Transverse colon (tissue), 4 donors: ENCODE measurements around the gene AGBL4. TPM values are rescaled to one million over a fixed set of nuclear protein-coding genes. Genes with fewer than 3 reads are reported as not detected.
"Not testable (repeated sequence)": the region's sequence is repeated elsewhere in the genome, so short reads cannot be mapped to it uniquely, and the experiment has no call there.

Experiments used
- DNase-seq: peaks from one replicate; pipeline ENCODE4 v3.0.0-alpha.2; 2019
- H3K27ac ChIP-seq, 4 donors: fragments of 200-600 bp; sonication (generic); 2 replicates each; pipeline ENCODE4 v1.5.1; 2016 to 2018; ENCODE audit warnings: inconsistent platforms in 4 of 4
- H3K27me3 ChIP-seq: fragments of 200-600 bp; sonication (generic); 2 replicates; pipeline ENCODE4 v1.5.1; 2017; ENCODE audit warnings: inconsistent platforms
- H3K36me3 ChIP-seq, 4 donors: fragments of 200-600 bp; sonication (generic); 2 replicates each; pipeline ENCODE4 v1.5.1; 2017 to 2019; ENCODE audit warnings: inconsistent platforms in 4 of 4
- H3K4me1 ChIP-seq, 4 donors: fragments of 200-600 bp; sonication (generic); 2 replicates each; pipeline ENCODE4 v1.5.1; 2017 to 2020; ENCODE audit warnings: inconsistent platforms in 4 of 4
- H3K4me3 ChIP-seq, 4 donors: fragments of 200-600 bp; sonication (generic); 1 replicate in 1 of 4; 2 replicates in 3 of 4; pipeline versions ENCODE4 v1.5.1 to v1.6.1; 2017 to 2019; ENCODE audit warnings: inconsistent platforms in 4 of 4
- H3K9me3 ChIP-seq, 2 donors: fragments of 200-600 bp; sonication (generic); 2 replicates each; pipeline ENCODE4 v1.5.1; 2017 to 2019; ENCODE audit warnings: inconsistent platforms in 2 of 2
- CTCF ChIP-seq, 5 experiments: fragments of 200-600 bp in 3 of 5; fragments of 450-650 bp in 2 of 5; sonication (generic) in 3 of 5; IDR thresholded peaks; 1 replicate in 2 of 5; 2 replicates in 3 of 5; pipeline ENCODE4 v1.5.1; 2016 to 2017; ENCODE audit warnings: antibody characterized with exemption in 5 of 5, inconsistent platforms in 3 of 5, mild to moderate bottlenecking in 2 of 5, moderate library complexity in 1 of 5
- EP300 ChIP-seq: sonication (generic); formaldehyde crosslinking; IDR thresholded peaks from one replicate; pipeline ENCODE4 v1.6.1; 2017; ENCODE audit warnings: antibody characterized with exemption, low read depth
- POLR2A ChIP-seq: fragments of 450-650 bp; IDR thresholded peaks from one replicate; pipeline ENCODE4 v1.6.1; 2016; ENCODE audit warnings: antibody characterized with exemption, mild to moderate bottlenecking, moderate library complexity
- POLR2AphosphoS5 ChIP-seq, 3 donors: sonication (generic); formaldehyde crosslinking; IDR thresholded peaks; one replicate each; pipeline ENCODE4 v1.6.1; 2016; ENCODE audit warnings: antibody characterized with exemption in 3 of 3
- WGBS, 2 donors: methylation state at CpG; one replicate each; pipeline ENCODE4 v1.1.5; 2018; ENCODE audit warnings: low coverage in 1 of 2; 5-methylcytosine and 5-hydroxymethylcytosine counted together
- in situ Hi-C, 4 donors: fragments of 200-750 bp; cut with MboI; loops; one replicate each; pipeline versions ENCODE4 v1.15.0 to v1.15.1; 2017; ENCODE audit warnings: low sequenced_read_pairs in 3 of 4, low pct_ligation_motif_present in 1 of 4, low pct_unique_long_range_greater_than_20kb in 1 of 4
- intact Hi-C: fragments of 100-400 bp; cut with DNase I; formaldehyde crosslinking; loops from one replicate; pipeline ENCODE4 v1.15.1; 2023; ENCODE audit warnings: low total_unique reads
- total RNA-seq, 4 donors: library from RNA; depleted of rRNA; stranded (reverse); fragments of >200 nt; gene quantifications; one replicate each; pipeline ENCODE4 v1.1.0, GENCODE V29; 2016

Gene AGBL4
- total RNA-seq, 4 donors from 2014 or later: 0.82 TPM; not detected in 3

GRCh38 chr1:48526008-48526710, 1497.6 kb downstream of the AGBL4 start:
- Histone ChIP-seq H3K27me3 (no peaks in the 10 kb centered on the region), H3K36me3 (no peaks in the 10 kb centered on the region), H3K9me3 (no peaks in the 10 kb centered on the region), H3K27ac (peak overlapping the region in 1 of 4 donors; percentile 34), H3K4me1 (peaks cover 0 to 19% (median 5%) of the 10 kb centered on the region in 4 donors), H3K4me3 (no peak overlapping the region)
- in situ Hi-C loops (no loop called here), intact Hi-C loops (no loop called here)
- DNase-seq: peak; percentile 15
- TF ChIP-seq CTCF (IDR thresholded peaks at IDR 0.05): no peak
- no peak for TF ChIP-seq POLR2AphosphoS5 (IDR thresholded peaks at IDR 0.05)
- TF ChIP-seq EP300: no peak
- no peak for TF ChIP-seq POLR2A
- WGBS, 2 donors: 40% methylated on average over 3 to 4 of the region's 4 CpGs

GRCh38 chr1:48524892-48525467, 1498.8 kb downstream of the AGBL4 start:
- Histone ChIP-seq H3K27ac (no peak overlapping the region), H3K9me3 (no peaks in the 10 kb centered on the region), H3K36me3 (no peaks in the 10 kb centered on the region), H3K4me3 (no peak overlapping the region), H3K4me1 (peaks cover 0 to 19% (median 5%) of the 10 kb centered on the region in 4 donors), H3K27me3 (no peaks in the 10 kb centered on the region)
- TF ChIP-seq CTCF (IDR thresholded peaks at IDR 0.05): no peak
- no peak for TF ChIP-seq POLR2A
- no peak for TF ChIP-seq EP300
- in situ Hi-C loops (loop anchor here in 3 of 4 donors (25.0 kb wide), 2 partner anchors 413 to 438 kb away; no protein-coding TSS in a partner anchor), intact Hi-C loops (no loop called here)
- DNase-seq: no peak
- WGBS, 2 donors: 63% methylated on average over 1 of the region's 1 CpG; no CpG with 5 or more reads in 1 of the 2 donors

- Histone ChIP-seq H3K4me3 (no peak overlapping the region), H3K9me3 (no peaks in the 10 kb centered on the region), H3K36me3 (no peaks in the 10 kb centered on the region), H3K27ac (no peak overlapping the region), H3K4me1 (peaks cover 0 to 19% (median 5%) of the 10 kb centered on the region in 4 donors), H3K27me3 (no peaks in the 10 kb centered on the region)
- intact Hi-C loops (no loop called here), in situ Hi-C loops (loop anchor here in 3 of 4 donors (25.0 kb wide), 2 partner anchors 411 to 436 kb away; no protein-coding TSS in a partner anchor)
- DNase-seq: no peak
- 53 to 61% methylated on average over 2 to 3 of the region's 3 CpGs for WGBS, 2 donors
- TF ChIP-seq POLR2A (no peak), CTCF (IDR thresholded peaks at IDR 0.05) (no peak), EP300 (no peak), POLR2AphosphoS5 (IDR thresholded peaks at IDR 0.05) (no peak)
Measured at GRCh38 chr1:48523558-48523957, 1500.2 kb downstream of the AGBL4 start.

GRCh38 chr1:48519896-48520295, 1503.9 kb downstream of the AGBL4 start:
- WGBS, 2 donors: 53 to 87% methylated on average over 3 to 6 of the region's 6 CpGs
- H3K4me1 ChIP-seq, H3K27me3 ChIP-seq, H3K36me3 ChIP-seq, H3K27ac ChIP-seq, DNase-seq, intact Hi-C loops, H3K9me3 ChIP-seq, H3K4me3 ChIP-seq: not testable (repeated sequence)
- in situ Hi-C loops: loop anchor here in 3 of 4 donors (25.0 kb wide), 2 partner anchors 408 to 433 kb away; no protein-coding TSS in a partner anchor
